SK-N-SH treated with all-trans-retinoic acid at 6 μM for 48 hours (cell line): ENCODE measurements around the gene ANKRD39.

Experiments used
- ATAC-seq: fragments of 200-7000 bp; cut with Tn5 transposase; 3 replicates; pipeline ENCODE4 v1.9.1; 2020; ENCODE audit warnings: mild to moderate bottlenecking, moderate library complexity
- BACH2 ChIP-seq: fragments of 250-450 bp; sonication (Bioruptor Pico); IDR thresholded peaks from 2 replicates; pipeline ENCODE4 v1.9.0; 2021; ENCODE audit warnings: mild to moderate bottlenecking, borderline replicate concordance
- CREB5 ChIP-seq: fragments of 250-450 bp; sonication (Bioruptor Pico); IDR thresholded peaks from 2 replicates; pipeline ENCODE4 v1.5.1; 2020; ENCODE audit warnings: low read depth, mild to moderate bottlenecking, moderate library complexity
- CSDC2 ChIP-seq: fragments of 250-450 bp; sonication (Bioruptor Pico); IDR thresholded peaks from 2 replicates; pipeline ENCODE4 v1.5.0; 2020; ENCODE audit warnings: mild to moderate bottlenecking, moderate library complexity
- ESRRG ChIP-seq: fragments of 250-450 bp; sonication (Bioruptor Pico); IDR thresholded peaks from 2 replicates; pipeline ENCODE4 v1.6.1; 2021; ENCODE audit warnings: mild to moderate bottlenecking
- GLIS3 ChIP-seq: fragments of 250-450 bp; sonication (Bioruptor Pico); IDR thresholded peaks from 2 replicates; pipeline ENCODE4 v1.5.0; 2020; ENCODE audit warnings: mild to moderate bottlenecking, moderate library complexity
- ISL1 ChIP-seq: fragments of 250-450 bp; sonication (Bioruptor Pico); IDR thresholded peaks from 2 replicates; pipeline ENCODE4 v2.1.2; 2022; ENCODE audit warnings: mild to moderate bottlenecking, moderate library complexity
- OSR1 ChIP-seq: fragments of 250-450 bp; sonication (Bioruptor Pico); IDR thresholded peaks from 2 replicates; pipeline ENCODE4 v1.8.0; 2022; ENCODE audit warnings: moderate library complexity, mild to moderate bottlenecking, inconsistent platforms
- POU6F1 ChIP-seq: fragments of 250-450 bp; sonication (Bioruptor Pico); IDR thresholded peaks from 2 replicates; pipeline ENCODE4 v1.8.0; 2021; ENCODE audit warnings: low read depth, mild to moderate bottlenecking, moderate library complexity, borderline replicate concordance
- PPARA ChIP-seq: fragments of 250-450 bp; sonication (Bioruptor Pico); IDR thresholded peaks from 2 replicates; pipeline ENCODE4 v1.5.0; 2020; ENCODE audit warnings: mild to moderate bottlenecking, borderline replicate concordance
- RARB ChIP-seq: fragments of 250-450 bp; sonication (Bioruptor Pico); IDR thresholded peaks from 2 replicates; pipeline ENCODE4 v1.8.0; 2021; ENCODE audit warnings: mild to moderate bottlenecking, moderate library complexity
- SNAI2 ChIP-seq: fragments of 250-450 bp; sonication (Bioruptor Pico); IDR thresholded peaks from 2 replicates; pipeline ENCODE4 v1.5.0; 2020; ENCODE audit warnings: mild to moderate bottlenecking, moderate library complexity
- TCF4 ChIP-seq: fragments of 250-450 bp; sonication (Bioruptor Pico); IDR thresholded peaks from 2 replicates; pipeline ENCODE4 v1.8.0; 2021; ENCODE audit warnings: mild to moderate bottlenecking, moderate library complexity, borderline replicate concordance
- TOX ChIP-seq: fragments of 250-450 bp; sonication (Bioruptor Pico); IDR thresholded peaks from 2 replicates; pipeline ENCODE4 v1.8.0; 2021; ENCODE audit warnings: mild to moderate bottlenecking, moderate library complexity, borderline replicate concordance
- ZC3H10 ChIP-seq: fragments of 250-450 bp; sonication (Bioruptor Pico); IDR thresholded peaks from 2 replicates; pipeline ENCODE4 v1.5.1; 2021; ENCODE audit warnings: mild to moderate bottlenecking, moderate library complexity
- ZFP3 ChIP-seq: fragments of 250-450 bp; sonication (Bioruptor Pico); IDR thresholded peaks from 2 replicates; pipeline ENCODE4 v1.5.0; 2020; ENCODE audit warnings: mild to moderate bottlenecking, moderate library complexity
- ZFP30 ChIP-seq: fragments of 450-650 bp; formaldehyde crosslinking; IDR thresholded peaks from 2 replicates; pipeline ENCODE4 v1.5.0; 2022; ENCODE audit warnings: mild to moderate bottlenecking, moderate library complexity
- ZNF8 ChIP-seq: fragments of 450-650 bp; formaldehyde crosslinking; IDR thresholded peaks from 2 replicates; pipeline ENCODE4 v1.5.0; 2020; ENCODE audit warnings: mild to moderate bottlenecking, moderate library complexity
- TF ChIP-seq, protein P1 (sequence below): fragments of 250-450 bp; sonication (Bioruptor Pico); IDR thresholded peaks from 2 replicates; pipeline ENCODE4 v1.5.0; 2020; ENCODE audit warnings: mild to moderate bottlenecking, moderate library complexity
- TF ChIP-seq, protein P2 (sequence below): fragments of 250-450 bp; sonication (Bioruptor Pico); IDR thresholded peaks from 2 replicates; pipeline ENCODE4 v1.5.1; 2021; ENCODE audit warnings: mild to moderate bottlenecking, moderate library complexity
- TF ChIP-seq, protein P3 (sequence below): fragments of 250-450 bp; sonication (Bioruptor Pico); IDR thresholded peaks from 2 replicates; pipeline ENCODE4 v1.8.0; 2020; ENCODE audit warnings: mild to moderate bottlenecking, moderate library complexity, borderline replicate concordance

The ANKRD39 gene

GRCh38 chr2:96831679-96832078 lies 26.1 kb downstream of the ANKRD39 start:
- TF ChIP-seq, protein P1, sequence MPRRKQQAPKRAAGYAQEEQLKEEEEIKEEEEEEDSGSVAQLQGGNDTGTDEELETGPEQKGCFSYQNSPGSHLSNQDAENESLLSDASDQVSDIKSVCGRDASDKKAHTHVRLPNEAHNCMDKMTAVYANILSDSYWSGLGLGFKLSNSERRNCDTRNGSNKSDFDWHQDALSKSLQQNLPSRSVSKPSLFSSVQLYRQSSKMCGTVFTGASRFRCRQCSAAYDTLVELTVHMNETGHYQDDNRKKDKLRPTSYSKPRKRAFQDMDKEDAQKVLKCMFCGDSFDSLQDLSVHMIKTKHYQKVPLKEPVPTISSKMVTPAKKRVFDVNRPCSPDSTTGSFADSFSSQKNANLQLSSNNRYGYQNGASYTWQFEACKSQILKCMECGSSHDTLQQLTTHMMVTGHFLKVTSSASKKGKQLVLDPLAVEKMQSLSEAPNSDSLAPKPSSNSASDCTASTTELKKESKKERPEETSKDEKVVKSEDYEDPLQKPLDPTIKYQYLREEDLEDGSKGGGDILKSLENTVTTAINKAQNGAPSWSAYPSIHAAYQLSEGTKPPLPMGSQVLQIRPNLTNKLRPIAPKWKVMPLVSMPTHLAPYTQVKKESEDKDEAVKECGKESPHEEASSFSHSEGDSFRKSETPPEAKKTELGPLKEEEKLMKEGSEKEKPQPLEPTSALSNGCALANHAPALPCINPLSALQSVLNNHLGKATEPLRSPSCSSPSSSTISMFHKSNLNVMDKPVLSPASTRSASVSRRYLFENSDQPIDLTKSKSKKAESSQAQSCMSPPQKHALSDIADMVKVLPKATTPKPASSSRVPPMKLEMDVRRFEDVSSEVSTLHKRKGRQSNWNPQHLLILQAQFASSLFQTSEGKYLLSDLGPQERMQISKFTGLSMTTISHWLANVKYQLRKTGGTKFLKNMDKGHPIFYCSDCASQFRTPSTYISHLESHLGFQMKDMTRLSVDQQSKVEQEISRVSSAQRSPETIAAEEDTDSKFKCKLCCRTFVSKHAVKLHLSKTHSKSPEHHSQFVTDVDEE (CRISPR knock-in tag), result no peak
- TF ChIP-seq POU6F1 (CRISPR knock-in tag), result no peak
- ATAC-seq, result peak; percentile 54

DNA sequence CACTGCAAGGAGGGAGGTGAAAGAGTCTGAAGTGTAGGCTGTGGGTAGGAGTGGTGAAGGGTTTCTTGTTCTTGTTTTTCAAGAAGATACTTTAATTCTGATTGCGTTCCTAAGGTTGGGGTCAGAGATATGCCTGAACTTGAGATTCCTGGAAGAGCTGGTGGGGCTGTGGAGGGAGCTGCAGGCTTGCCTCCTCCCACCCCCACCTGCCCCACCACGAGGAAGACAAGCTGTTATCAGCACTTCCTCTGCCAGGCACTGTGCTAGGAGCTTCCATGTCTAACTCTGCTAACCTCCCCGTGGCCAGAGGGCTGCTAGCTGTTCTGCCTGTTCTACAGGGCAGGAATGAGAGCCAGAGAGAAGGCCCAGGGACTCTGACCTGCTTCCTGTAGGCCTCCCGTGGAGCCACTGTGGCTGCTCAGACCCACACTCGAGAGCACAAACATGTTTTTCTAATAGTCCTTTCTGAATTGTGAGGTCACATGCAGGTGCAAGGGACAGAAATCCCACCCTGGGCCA lies 27.7 kb downstream of the ANKRD39 start:
- ATAC-seq, result no peak

DNA sequence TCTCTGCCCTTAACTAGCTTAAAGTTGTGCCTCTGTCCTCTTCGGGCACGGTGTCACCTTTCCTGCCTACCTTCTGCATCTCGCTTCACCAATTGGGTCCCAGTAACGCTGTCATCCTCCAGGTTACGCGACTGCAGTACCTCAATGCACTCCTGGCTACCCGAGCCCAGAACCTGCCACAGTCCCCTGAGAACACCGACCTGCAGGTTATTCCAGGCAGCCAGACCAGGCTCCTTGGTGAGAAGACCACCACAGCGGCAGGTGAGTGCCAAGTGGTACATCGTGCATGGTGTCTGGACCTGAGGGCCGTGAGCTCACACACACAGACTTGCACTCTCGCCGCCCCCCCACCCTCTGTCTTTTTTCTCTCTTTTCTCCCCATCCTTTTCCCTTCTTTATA lies 28.9 kb downstream of the ANKRD39 start:
- ATAC-seq, result no peak
- TF ChIP-seq ZFP30 (CRISPR knock-in tag) (no peak), CSDC2 (CRISPR knock-in tag) (no peak), GLIS3 (no peak), TOX (CRISPR knock-in tag) (no peak), POU6F1 (CRISPR knock-in tag) (no peak), ZNF8 (CRISPR knock-in tag) (no peak), PPARA (CRISPR knock-in tag) (no peak), SNAI2 (CRISPR knock-in tag) (no peak)
- TF ChIP-seq, protein P1 (CRISPR knock-in tag), result no peak

More for the DNA sequence above, 27.7 kb downstream of the ANKRD39 start:
- TF ChIP-seq ZC3H10 (CRISPR knock-in tag), result no peak
- TF ChIP-seq ZNF8 (CRISPR knock-in tag), result no peak
- TF ChIP-seq CSDC2 (CRISPR knock-in tag), result no peak
- no peak for TF ChIP-seq ZFP3 (CRISPR knock-in tag)
- TF ChIP-seq PPARA (CRISPR knock-in tag), result no peak
- no peak for TF ChIP-seq ISL1 (CRISPR knock-in tag)
- TF ChIP-seq BACH2 (CRISPR knock-in tag), result no peak
- TF ChIP-seq POU6F1 (CRISPR knock-in tag), result no peak
- no peak for TF ChIP-seq RARB (CRISPR knock-in tag)
- TF ChIP-seq TCF4 (CRISPR knock-in tag), result no peak
- TF ChIP-seq, protein P2, sequence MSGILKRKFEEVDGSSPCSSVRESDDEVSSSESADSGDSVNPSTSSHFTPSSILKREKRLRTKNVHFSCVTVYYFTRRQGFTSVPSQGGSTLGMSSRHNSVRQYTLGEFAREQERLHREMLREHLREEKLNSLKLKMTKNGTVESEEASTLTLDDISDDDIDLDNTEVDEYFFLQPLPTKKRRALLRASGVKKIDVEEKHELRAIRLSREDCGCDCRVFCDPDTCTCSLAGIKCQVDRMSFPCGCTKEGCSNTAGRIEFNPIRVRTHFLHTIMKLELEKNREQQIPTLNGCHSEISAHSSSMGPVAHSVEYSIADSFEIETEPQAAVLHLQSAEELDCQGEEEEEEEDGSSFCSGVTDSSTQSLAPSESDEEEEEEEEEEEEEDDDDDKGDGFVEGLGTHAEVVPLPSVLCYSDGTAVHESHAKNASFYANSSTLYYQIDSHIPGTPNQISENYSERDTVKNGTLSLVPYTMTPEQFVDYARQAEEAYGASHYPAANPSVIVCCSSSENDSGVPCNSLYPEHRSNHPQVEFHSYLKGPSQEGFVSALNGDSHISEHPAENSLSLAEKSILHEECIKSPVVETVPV (CRISPR knock-in tag), result no peak
- no peak for TF ChIP-seq CREB5 (CRISPR knock-in tag)
- TF ChIP-seq, protein P3, sequence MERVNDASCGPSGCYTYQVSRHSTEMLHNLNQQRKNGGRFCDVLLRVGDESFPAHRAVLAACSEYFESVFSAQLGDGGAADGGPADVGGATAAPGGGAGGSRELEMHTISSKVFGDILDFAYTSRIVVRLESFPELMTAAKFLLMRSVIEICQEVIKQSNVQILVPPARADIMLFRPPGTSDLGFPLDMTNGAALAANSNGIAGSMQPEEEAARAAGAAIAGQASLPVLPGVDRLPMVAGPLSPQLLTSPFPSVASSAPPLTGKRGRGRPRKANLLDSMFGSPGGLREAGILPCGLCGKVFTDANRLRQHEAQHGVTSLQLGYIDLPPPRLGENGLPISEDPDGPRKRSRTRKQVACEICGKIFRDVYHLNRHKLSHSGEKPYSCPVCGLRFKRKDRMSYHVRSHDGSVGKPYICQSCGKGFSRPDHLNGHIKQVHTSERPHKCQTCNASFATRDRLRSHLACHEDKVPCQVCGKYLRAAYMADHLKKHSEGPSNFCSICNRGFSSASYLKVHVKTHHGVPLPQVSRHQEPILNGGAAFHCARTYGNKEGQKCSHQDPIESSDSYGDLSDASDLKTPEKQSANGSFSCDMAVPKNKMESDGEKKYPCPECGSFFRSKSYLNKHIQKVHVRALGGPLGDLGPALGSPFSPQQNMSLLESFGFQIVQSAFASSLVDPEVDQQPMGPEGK (CRISPR knock-in tag), result no peak
- no peak for TF ChIP-seq ESRRG (CRISPR knock-in tag)
- no peak for TF ChIP-seq TOX (CRISPR knock-in tag)
- TF ChIP-seq GLIS3, result no peak
- no peak for TF ChIP-seq OSR1 (CRISPR knock-in tag)
- TF ChIP-seq SNAI2 (CRISPR knock-in tag), result no peak
